Fibroblast of the aortic adventitia (primary cell): ENCODE measurements around the gene ASF1B. TPM values are rescaled to one million over a fixed set of nuclear protein-coding genes. Genes with fewer than 3 reads are reported as not detected.

Experiments
- DNase-seq: peaks from one replicate; pipeline ENCODE4 v3.0.0-alpha.2; 2010; ENCODE audit warnings: low read depth
- H3K4me3 ChIP-seq: 2 replicates; pipeline ENCODE4 v1.5.1; 2011; ENCODE audit warnings: low read depth, mild to moderate bottlenecking, control low read depth, low read length, moderate library complexity
- CTCF ChIP-seq: IDR thresholded peaks from 2 replicates; pipeline ENCODE4 v1.5.1; 2011; ENCODE audit warnings: mild to moderate bottlenecking, low read length, control low read depth, inconsistent platforms; ENCODE audit not compliant: insufficient read depth
- total RNA-seq: library from RNA; depleted of rRNA; stranded (reverse); fragments of >200 nt; gene quantifications from 2 replicates; pipeline ENCODE4 v1.2.3, GENCODE V29; 2012; ENCODE audit warnings: low replicate concordance

ASF1B gene
- total RNA-seq, 1 donor = 32.3 TPM

DNA sequence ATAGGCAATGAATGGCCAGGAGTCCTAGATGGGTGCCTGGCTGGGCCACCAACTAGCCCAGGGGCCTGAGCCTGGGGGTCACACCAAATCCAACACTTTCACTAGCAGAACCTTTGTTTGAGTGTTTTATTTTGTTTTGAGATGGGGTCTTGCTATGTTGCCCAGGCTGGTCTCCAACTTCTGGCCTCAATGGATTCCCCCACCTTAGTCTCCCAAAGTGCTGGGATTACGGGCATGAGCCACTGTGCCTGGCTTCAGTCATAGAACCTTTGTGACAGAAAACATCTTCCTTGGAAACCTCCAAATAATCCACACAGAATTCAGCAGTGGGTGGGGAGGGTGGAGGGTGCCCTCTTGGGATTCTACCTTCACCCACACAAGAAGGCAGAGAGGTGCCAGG, 24.9 kb downstream of the ASF1B start:
- no peak for DNase-seq
- no peak for TF ChIP-seq CTCF

GRCh38 chr19:14110650-14111049, 25.7 kb downstream of the ASF1B start:
- TF ChIP-seq CTCF = no peak
- DNase-seq = no peak

More for the DNA sequence above, 24.9 kb downstream of the ASF1B start:
- no peak overlapping the region for H3K4me3 ChIP-seq

DNA sequence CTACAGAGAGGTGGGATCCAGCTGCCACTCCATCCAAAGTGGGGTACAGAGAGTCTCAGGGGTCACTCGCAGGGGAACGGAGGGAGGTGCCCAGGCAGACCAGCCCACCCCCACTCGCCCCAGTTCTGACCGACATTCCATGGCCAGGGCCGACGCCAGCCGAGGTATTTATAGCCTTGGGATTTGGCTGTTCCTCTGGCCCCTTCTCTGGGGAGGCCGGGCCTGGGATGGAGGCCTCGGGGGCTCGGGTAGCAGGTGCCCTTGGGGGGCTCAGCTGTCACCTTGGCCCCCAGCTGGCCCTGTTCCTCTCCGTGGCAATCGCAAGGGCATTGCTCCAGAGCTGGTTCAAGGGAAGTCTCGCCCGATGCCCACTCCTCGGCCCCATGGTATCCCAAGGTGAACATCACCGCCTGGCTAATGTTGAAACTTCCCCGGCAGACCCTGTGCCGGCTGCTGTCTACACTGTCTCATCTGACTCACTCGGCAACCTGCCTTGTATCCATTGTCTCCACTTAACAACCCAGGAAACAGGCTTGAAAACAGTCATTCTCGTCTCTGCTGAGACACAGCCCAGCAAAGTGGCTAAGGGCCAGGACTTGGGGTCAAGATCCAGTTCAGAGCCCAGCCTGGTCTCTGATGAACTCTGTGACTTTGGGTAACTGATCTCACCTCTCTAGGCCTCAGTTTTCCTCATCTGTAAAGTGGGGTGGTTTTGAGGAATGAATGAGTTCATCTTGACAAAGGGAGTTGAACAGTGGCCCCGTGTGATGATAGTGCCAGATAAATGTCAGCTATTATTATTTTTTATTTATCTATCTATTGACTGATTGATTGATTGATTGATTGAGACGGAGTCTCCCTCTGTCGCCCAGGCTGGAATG, 28.6 kb downstream of the ASF1B start:
- H3K4me3 ChIP-seq = no peak overlapping the region
- DNase-seq = peak; percentile 69
- no peak for TF ChIP-seq CTCF

More at GRCh38 chr19:14110650-14111049, 25.7 kb downstream of the ASF1B start:
- H3K4me3 ChIP-seq = no peak overlapping the region

DNA sequence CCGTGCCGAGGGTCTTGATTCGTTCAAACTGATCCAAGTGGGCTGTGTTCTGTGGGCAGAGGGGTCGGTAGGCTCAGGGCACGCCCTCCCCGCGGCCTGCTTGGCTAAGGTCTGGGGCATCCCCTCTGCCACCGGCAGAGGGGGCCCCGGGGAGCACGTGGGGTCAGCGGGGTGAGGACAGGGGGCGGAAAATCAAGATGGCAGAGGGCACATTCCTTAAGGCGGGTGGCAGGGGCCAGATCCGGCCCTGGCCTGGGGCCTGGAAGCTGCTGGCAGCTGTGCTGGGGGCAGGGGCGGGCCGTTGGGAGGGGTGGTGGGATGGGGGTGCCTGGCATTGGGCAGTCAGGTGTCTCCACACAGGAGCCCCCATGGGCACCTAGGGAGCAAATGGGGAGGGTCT, 29.5 kb downstream of the ASF1B start:
- TF ChIP-seq CTCF = no peak
- H3K4me3 ChIP-seq = no peak overlapping the region
- DNase-seq = no peak

- DNase-seq = no peak
- no peak for TF ChIP-seq CTCF
- H3K4me3 ChIP-seq = no peak overlapping the region
Measured at GRCh38 chr19:14105680-14106079, 30.7 kb downstream of the ASF1B start.

- no peak for TF ChIP-seq CTCF
- H3K4me3 ChIP-seq = no peak overlapping the region
- DNase-seq = no peak
Measured at GRCh38 chr19:14103310-14103709, 33.1 kb downstream of the ASF1B start.

- TF ChIP-seq CTCF = no peak
- no peak overlapping the region for H3K4me3 ChIP-seq
- no peak for DNase-seq
Measured at GRCh38 chr19:14102756-14103155, 33.6 kb downstream of the ASF1B start.
